Keratinocyte (primary cell): Measurements from ENCODE around the gene IL19.

Experiments
- CTCF ChIP-seq, 3 experiments: IDR thresholded peaks in 1 of 3; conservative IDR thresholded peaks in 1 of 3; optimal IDR thresholded peaks in 1 of 3; 2 replicates in 2 of 3; 3 replicates in 1 of 3; pipeline versions ENCODE3 to v1.5.1; 2011; ENCODE audit warnings: low read length in 3 of 3, mild to moderate bottlenecking in 3 of 3, moderate library complexity in 2 of 3, control low read depth in 1 of 3, inconsistent platforms in 1 of 3; ENCODE audit not compliant: insufficient read depth in 2 of 3; ENCODE audit errors: extremely low read depth in 1 of 3
- EZH2 ChIP-seq: IDR thresholded peaks from one replicate; pipeline ENCODE4 v1.6.1; 2012; ENCODE audit warnings: inconsistent platforms, mild to moderate bottlenecking, low read length, moderate library complexity

- TF ChIP-seq CTCF (optimal IDR thresholded peaks at IDR 0.05 in 1 of 3, IDR thresholded peaks at IDR 0.05 in 1 of 3, conservative IDR thresholded peaks at IDR 0.05 in 1 of 3; ENCODE audit: extremely low read depth in 1 of 3, insufficient read depth in 2 of 3, low read length in 3 of 3) (no peak), EZH2 (no peak)
Observed at GRCh38 chr1:206774093-206774492, 3.5 kb downstream of the IL19 start.
